HEK293T (cell line): ENCODE results near the gene PTPRA.
"Not testable (repeated sequence)": the region's sequence is repeated elsewhere in the genome, so short reads cannot be mapped to it uniquely, and the experiment has no call there.

Experiments used
- ARNT ChIP-seq: fragments of 450-650 bp; IDR thresholded peaks from 2 replicates; pipeline ENCODE4 v1.6.1; 2017; ENCODE audit warnings: mild to moderate bottlenecking
- BHLHE40 ChIP-seq: fragments of 450-650 bp; IDR thresholded peaks from 2 replicates; pipeline ENCODE4 v1.6.1; 2016; ENCODE audit warnings: mild to moderate bottlenecking, moderate library complexity, borderline replicate concordance
- ELF4 ChIP-seq: fragments of 450-650 bp; IDR thresholded peaks from 2 replicates; pipeline ENCODE4 v1.6.1; 2017; ENCODE audit warnings: antibody characterized with exemption
- FOXA1 ChIP-seq: fragments of 450-650 bp; IDR thresholded peaks from 2 replicates; pipeline ENCODE4 v1.6.1; 2016; ENCODE audit warnings: mild to moderate bottlenecking
- FOXK2 ChIP-seq: fragments of 450-650 bp; IDR thresholded peaks from 2 replicates; pipeline ENCODE4 v1.6.1; 2016; ENCODE audit warnings: mild to moderate bottlenecking
- FOXM1 ChIP-seq: fragments of 450-650 bp; IDR thresholded peaks from 2 replicates; pipeline ENCODE4 v1.6.1; 2017; ENCODE audit warnings: mild to moderate bottlenecking, borderline replicate concordance
- NFRKB ChIP-seq: fragments of 450-650 bp; IDR thresholded peaks from 2 replicates; pipeline ENCODE4 v1.6.1; 2016; ENCODE audit warnings: mild to moderate bottlenecking, moderate library complexity
- SP1 ChIP-seq: fragments of 450-650 bp; IDR thresholded peaks from 2 replicates; pipeline ENCODE4 v1.6.1; 2017
- SUZ12 ChIP-seq: fragments of 450-650 bp; IDR thresholded peaks from 2 replicates; pipeline ENCODE4 v1.6.1; 2016; ENCODE audit warnings: mild to moderate bottlenecking
- TARDBP ChIP-seq: fragments of 450-650 bp; IDR thresholded peaks from 2 replicates; pipeline ENCODE4 v1.6.1; 2016
- ZNF384 ChIP-seq: fragments of 450-650 bp; IDR thresholded peaks from 2 replicates; pipeline ENCODE4 v1.6.1; 2016
- TF ChIP-seq, protein P1 (sequence below): fragments of 450-650 bp; IDR thresholded peaks from 2 replicates; pipeline ENCODE4 v1.6.1; 2016

DNA sequence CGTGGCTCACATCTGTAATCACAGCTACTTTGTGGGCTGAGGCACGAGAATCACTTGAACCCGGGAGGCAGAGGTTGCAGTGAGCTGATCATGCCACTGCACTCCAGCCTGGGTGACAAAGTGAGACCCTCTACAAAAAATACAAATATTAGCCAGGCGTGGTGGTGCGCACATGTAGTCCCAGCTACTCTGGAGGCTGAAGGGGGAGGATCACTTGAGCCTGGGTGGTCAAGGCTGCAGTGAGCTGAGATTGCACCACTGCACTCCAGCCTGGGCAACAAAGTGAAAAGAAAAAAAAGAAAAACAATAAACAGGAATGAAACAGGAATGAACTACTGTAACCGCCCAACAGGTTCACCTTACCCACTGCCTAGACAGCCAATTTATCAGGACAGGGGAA, 190.8 kb downstream of the PTPRA start:
- TF ChIP-seq ZNF384, FOXM1, FOXK2, ARNT, NFRKB, SP1, TARDBP, BHLHE40, FOXA1, SUZ12, ELF4: not testable (repeated sequence)
- TF ChIP-seq, protein P1, sequence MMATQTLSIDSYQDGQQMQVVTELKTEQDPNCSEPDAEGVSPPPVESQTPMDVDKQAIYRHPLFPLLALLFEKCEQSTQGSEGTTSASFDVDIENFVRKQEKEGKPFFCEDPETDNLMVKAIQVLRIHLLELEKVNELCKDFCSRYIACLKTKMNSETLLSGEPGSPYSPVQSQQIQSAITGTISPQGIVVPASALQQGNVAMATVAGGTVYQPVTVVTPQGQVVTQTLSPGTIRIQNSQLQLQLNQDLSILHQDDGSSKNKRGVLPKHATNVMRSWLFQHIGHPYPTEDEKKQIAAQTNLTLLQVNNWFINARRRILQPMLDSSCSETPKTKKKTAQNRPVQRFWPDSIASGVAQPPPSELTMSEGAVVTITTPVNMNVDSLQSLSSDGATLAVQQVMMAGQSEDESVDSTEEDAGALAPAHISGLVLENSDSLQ, result not testable (repeated sequence)
